Fibroblast of pulmonary artery (primary cell): ENCODE results near the gene MSH3.

Experiments used
- DNase-seq: peaks from one replicate; pipeline ENCODE4 v3.0.0-alpha.2; 2010; ENCODE audit warnings: low read depth
- H3K4me3 ChIP-seq: replicated peaks from 2 replicates; pipeline ENCODE4 v1.5.1; 2011; ENCODE audit warnings: low read depth, mild to moderate bottlenecking, control low read depth, low read length, moderate library complexity
- CTCF ChIP-seq: IDR thresholded peaks from 2 replicates; pipeline ENCODE4 v1.5.1; 2011; ENCODE audit warnings: mild to moderate bottlenecking, control low read depth, low read length, inconsistent platforms; ENCODE audit errors: missing control alignments

Gene MSH3

GRCh38 chr5:80921026-80921425, 266.6 kb downstream of the MSH3 start:
- no peak for TF ChIP-seq CTCF
- no peak for DNase-seq
- no peak overlapping the region for H3K4me3 ChIP-seq

GRCh38 chr5:80925931-80926330, 271.5 kb downstream of the MSH3 start:
- DNase-seq = no peak
- TF ChIP-seq CTCF = no peak
- H3K4me3 ChIP-seq = no peak overlapping the region
